Ascending aorta (tissue), 2 donors: ENCODE data around the gene FRMD1. TPM values are rescaled to one million over a fixed set of nuclear protein-coding genes. Genes with fewer than 3 reads are reported as not detected.

Source experiments
- DNase-seq, 2 donors: peaks; one replicate each; pipeline ENCODE4 v3.0.0-alpha.2; 2019; ENCODE audit warnings: low spot score in 2 of 2
- H3K27ac ChIP-seq, 2 donors: fragments of 200-600 bp; sonication (generic); one replicate each; pipeline ENCODE4 v1.5.1; 2016 to 2017; ENCODE audit warnings: mild to moderate bottlenecking in 1 of 2
- H3K27me3 ChIP-seq: fragments of 200-600 bp; sonication (generic); one replicate; pipeline ENCODE4 v1.5.1; 2017
- H3K36me3 ChIP-seq, 2 donors: fragments of 200-600 bp; sonication (generic); one replicate each; pipeline ENCODE4 v1.5.1; 2016
- H3K4me1 ChIP-seq, 2 donors: fragments of 200-600 bp; sonication (generic); one replicate each; pipeline ENCODE4 v1.5.1; 2016 to 2017; ENCODE audit warnings: mild to moderate bottlenecking in 1 of 2
- H3K4me3 ChIP-seq, 2 donors: fragments of 200-600 bp; sonication (generic); one replicate each; pipeline ENCODE4 v1.5.1; 2016 to 2017; ENCODE audit warnings: mild to moderate bottlenecking in 1 of 2
- H3K9me3 ChIP-seq, 2 donors: fragments of 200-600 bp; sonication (generic); one replicate each; pipeline ENCODE4 v1.5.1; 2016
- intact Hi-C: fragments of 100-400 bp; cut with DNase I; formaldehyde crosslinking; loops from one replicate; pipeline ENCODE4 v1.15.1; 2023
- total RNA-seq: library from RNA; depleted of rRNA; stranded (reverse); fragments of >200 nt; gene quantifications from one replicate; pipeline ENCODE4 v1.1.0, GENCODE V29; 2016
- TF ChIP-seq, protein P1 (sequence below), 3 experiments: fragments of 200-600 bp in 2 of 3; fragments of 450-650 bp in 1 of 3; sonication (generic) in 2 of 3; IDR thresholded peaks; one replicate each; pipeline ENCODE4 v1.5.1; 2016 to 2019; ENCODE audit warnings: antibody characterized with exemption in 3 of 3, mild to moderate bottlenecking in 1 of 3, moderate library complexity in 1 of 3

Gene FRMD1
- total RNA-seq, 1 donor from 2014 or later: not detected

DNA sequence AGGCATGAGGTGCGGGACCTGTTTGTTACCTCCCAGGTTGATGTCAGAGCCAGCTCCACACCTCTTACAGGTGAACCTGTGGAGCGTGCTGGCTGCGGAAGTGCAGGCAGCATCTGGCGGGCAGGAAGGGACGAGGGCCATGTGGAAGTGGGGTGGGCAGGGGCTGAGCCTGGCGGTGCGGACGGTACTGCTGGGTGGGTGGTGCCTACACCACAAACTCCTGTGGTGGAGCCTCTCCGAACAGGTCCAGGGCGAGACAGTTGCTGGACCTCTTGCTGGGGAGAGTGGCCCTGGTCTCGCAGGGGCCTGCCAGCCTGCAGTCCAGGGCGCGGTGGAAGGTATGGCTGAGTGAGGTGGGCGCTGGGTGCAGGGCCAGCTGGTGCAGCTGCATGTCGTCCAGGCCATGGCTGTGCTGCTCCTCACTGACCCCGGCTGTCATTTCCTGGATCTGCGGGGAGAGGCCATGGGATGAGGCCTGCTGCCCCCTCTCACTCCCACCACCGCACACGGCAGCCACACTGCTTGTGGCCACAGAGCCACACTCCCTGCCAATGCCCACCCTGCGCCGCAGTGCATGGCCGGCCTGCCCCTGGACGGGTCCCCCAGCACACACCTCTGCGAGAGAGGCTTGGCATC, 22.0 kb downstream of the FRMD1 start:
- Histone ChIP-seq H3K4me3 (no peak overlapping the region), H3K27ac (no peak overlapping the region), H3K27me3 (no peaks in the 10 kb centered on the region), H3K9me3 (no peaks in the 10 kb centered on the region), H3K36me3 (no peaks in the 10 kb centered on the region), H3K4me1 (peaks cover 0 to 6% of the 10 kb centered on the region in 2 donors)
- no peak for DNase-seq
- intact Hi-C loops: loop anchor here (10.0 kb wide), 1 partner anchor 218 kb away; no protein-coding TSS in a partner anchor
- TF ChIP-seq, protein P1, sequence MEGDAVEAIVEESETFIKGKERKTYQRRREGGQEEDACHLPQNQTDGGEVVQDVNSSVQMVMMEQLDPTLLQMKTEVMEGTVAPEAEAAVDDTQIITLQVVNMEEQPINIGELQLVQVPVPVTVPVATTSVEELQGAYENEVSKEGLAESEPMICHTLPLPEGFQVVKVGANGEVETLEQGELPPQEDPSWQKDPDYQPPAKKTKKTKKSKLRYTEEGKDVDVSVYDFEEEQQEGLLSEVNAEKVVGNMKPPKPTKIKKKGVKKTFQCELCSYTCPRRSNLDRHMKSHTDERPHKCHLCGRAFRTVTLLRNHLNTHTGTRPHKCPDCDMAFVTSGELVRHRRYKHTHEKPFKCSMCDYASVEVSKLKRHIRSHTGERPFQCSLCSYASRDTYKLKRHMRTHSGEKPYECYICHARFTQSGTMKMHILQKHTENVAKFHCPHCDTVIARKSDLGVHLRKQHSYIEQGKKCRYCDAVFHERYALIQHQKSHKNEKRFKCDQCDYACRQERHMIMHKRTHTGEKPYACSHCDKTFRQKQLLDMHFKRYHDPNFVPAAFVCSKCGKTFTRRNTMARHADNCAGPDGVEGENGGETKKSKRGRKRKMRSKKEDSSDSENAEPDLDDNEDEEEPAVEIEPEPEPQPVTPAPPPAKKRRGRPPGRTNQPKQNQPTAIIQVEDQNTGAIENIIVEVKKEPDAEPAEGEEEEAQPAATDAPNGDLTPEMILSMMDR (IDR thresholded peaks at IDR 0.05): no peak

DNA sequence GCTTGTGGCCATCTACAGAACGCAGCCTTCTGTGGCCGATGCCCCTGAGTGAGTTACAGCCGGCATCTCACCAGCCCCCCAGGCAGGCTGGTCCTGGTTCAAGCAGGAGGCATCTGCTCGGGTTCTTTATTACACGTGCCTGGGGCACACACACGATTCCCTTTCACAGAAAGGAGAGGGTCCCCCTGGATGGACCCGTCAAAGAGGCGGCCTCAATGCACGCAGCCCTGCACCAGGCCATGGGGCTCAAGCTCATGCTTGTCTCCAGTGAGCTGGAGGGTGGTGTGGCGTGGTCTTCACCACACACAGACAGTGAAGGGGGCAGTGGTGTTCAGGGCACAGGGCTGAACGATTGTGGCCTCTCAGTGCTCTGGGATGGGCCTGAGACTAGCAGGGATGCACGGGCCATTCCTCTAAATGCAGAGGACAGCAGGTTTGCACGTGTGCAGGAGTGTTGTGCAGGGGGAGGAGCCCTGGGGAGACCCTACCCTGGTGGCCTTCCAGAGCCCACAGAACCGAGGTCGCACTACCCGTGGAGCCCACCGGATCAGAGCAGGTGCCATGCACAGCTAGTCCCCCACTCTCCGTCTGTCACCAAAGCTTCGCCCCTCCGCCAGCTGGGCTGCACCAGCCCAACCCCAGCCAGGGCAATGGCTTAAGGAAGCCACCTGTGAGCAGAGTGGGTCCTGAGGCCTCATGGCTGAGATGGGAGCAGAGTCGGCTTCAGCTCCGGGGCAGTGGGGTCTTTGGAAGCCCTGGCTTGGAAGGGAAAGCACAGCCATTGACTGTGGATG, 23.1 kb downstream of the FRMD1 start:
- TF ChIP-seq, protein P1 (IDR thresholded peaks at IDR 0.05): no peak
- Histone ChIP-seq H3K9me3 (no peaks in the 10 kb centered on the region), H3K36me3 (no peaks in the 10 kb centered on the region), H3K27ac (no peak overlapping the region), H3K4me3 (no peak overlapping the region), H3K27me3 (no peaks in the 10 kb centered on the region), H3K4me1 (peaks cover 0 to 6% of the 10 kb centered on the region in 2 donors)
- intact Hi-C loops: loop anchor here (10.0 kb wide), 1 partner anchor 219 kb away; no protein-coding TSS in a partner anchor
- no peak for DNase-seq

DNA sequence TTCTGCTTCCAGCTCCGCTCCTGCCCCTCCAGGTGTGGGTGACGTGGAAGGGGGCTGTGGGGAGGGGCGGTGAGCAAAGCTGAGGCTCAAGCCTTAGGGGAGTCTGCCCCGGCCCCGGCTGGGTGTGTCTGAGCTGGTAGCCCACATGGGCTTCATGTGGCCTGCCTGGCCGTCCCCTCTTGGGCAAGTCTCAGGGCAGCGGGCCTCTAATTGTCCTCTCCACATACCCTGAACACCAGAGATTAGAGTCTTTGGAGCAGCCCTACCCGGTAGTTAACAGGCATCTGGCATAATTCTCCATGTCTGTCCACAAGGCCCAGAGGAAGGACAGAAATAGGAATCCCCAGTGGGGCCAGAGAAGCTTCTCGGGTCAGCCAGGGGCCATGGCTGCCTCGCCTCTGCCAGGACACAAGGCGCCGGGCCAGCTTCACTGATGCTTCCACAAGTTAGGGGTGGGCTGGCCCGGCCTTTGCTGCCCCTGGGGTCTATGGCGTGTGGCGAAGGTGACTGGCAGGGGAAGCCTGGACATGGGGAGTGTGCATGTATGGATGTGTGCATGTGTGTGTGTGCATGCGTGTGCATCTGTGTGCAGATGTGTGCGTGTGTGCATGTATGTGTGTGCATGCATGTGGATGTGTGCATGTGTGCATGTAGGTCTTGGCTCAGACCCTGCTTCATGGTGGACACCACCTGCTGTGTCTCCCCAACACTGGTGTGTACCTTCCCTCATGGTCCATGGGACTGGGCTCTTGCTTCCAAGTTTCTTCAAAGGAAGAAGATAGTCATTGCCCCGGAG, 24.0 kb downstream of the FRMD1 start:
- intact Hi-C loops: loop anchor here (10.0 kb wide), 1 partner anchor 220 kb away; no protein-coding TSS in a partner anchor
- Histone ChIP-seq H3K27ac (no peak overlapping the region), H3K27me3 (no peaks in the 10 kb centered on the region), H3K4me3 (no peak overlapping the region), H3K4me1 (peaks cover 0 to 6% of the 10 kb centered on the region in 2 donors), H3K36me3 (no peaks in the 10 kb centered on the region), H3K9me3 (no peaks in the 10 kb centered on the region)
- DNase-seq: no peak
- TF ChIP-seq, protein P1 (IDR thresholded peaks at IDR 0.05): no peak

- Histone ChIP-seq H3K27me3 (no peaks in the 10 kb centered on the region), H3K27ac (no peak overlapping the region), H3K4me3 (no peak overlapping the region), H3K9me3 (no peaks in the 10 kb centered on the region), H3K4me1 (peaks cover 0 to 6% of the 10 kb centered on the region in 2 donors), H3K36me3 (no peaks in the 10 kb centered on the region)
- TF ChIP-seq, protein P1 (IDR thresholded peaks at IDR 0.05): no peak
- no peak for DNase-seq
- intact Hi-C loops: loop anchor here (10.0 kb wide), 1 partner anchor 221 kb away; no protein-coding TSS in a partner anchor
Measured at GRCh38 chr6:168053957-168054471, 25.0 kb downstream of the FRMD1 start.
